ENCODE measurements around the gene ADAM11. TPM values are rescaled to one million over a fixed set of nuclear protein-coding genes. Genes with fewer than 3 reads are reported as not detected.

The ADAM11 gene
- total and polyA plus RNA-seq, 7 experiments from 2014 or later, result 0.08 to 1.5 (median 0.63) TPM; not detected in 1

- Mint-ChIP-seq H3K27ac (peak overlapping the region in 6 of 9 donors; percentile 43 to 80 (median 72)), H3K27me3 (peaks cover 0 to 7% (median 5%) of the 10 kb centered on the region in 5 donors), H3K36me3 (no peaks in the 10 kb centered on the region), H3K9me3 (no peaks in the 10 kb centered on the region), H3K4me3 (peak overlapping the region; percentile 88 to 93 (median 90)), H3K4me1 (peaks cover 0 to 14% (median 9%) of the 10 kb centered on the region in 7 donors)
- Histone ChIP-seq H3K27me3 (ENCODE audit: control insufficient read depth in 2 of 2, insufficient read depth in 2 of 2, low read length in 2 of 2) (no peaks in the 10 kb centered on the region), H3K9me3 (ENCODE audit: control insufficient read depth in 2 of 3, low read length in 3 of 3) (no peaks in the 10 kb centered on the region), H3K4me1 (ENCODE audit: control insufficient read depth in 2 of 2, insufficient read depth in 2 of 2, low read length in 2 of 2) (peaks cover 0 to 9% of the 10 kb centered on the region in 2 donors), H3K27ac (ENCODE audit: low read depth, low read length) (no peak overlapping the region), H3K36me3 (ENCODE audit: control insufficient read depth in 2 of 3, insufficient read depth in 3 of 3, low read length in 3 of 3) (no peaks in the 10 kb centered on the region), H3K4me3 (ENCODE audit: low read length) (peak overlapping the region; percentile 87)
- POLR2A ChIA-PET, result interaction anchor here (0.6 kb wide), 1 partner anchor 1375 kb away, joined by 3 read pairs; no protein-coding TSS in a partner anchor
- DNase-seq (peak; percentile 66 to 90 (median 83)), ATAC-seq (peak; percentile 61)
- intact Hi-C loops (cut with micrococcal nuclease), result loop anchor here (1.0 to 10.0 kb wide), 20 partner anchors 54 to 588 kb away; partner anchors contain the start of genes EFTUD2 (in 2 of the 2), C1QL1 (in 1 of the 2), DBF4B (in 1 of the 2) and DCAKD (in 1 of the 2)
- CTCF ChIA-PET, result interaction anchor here (0.7 to 13.5 kb wide), 6 partner anchors 10 to 423 kb away, joined by 3 to 146 read pairs (median 5); no protein-coding TSS in a partner anchor
Observed at GRCh38 chr17:44774271-44775135, 15.7 kb downstream of the ADAM11 start.

GRCh38 chr17:44775136-44775837 lies 16.5 kb downstream of the ADAM11 start:
- H3K27ac Mint-ChIP-seq, result peak overlapping the region in 7 of 9 donors; percentile 58 to 80 (median 73)
- ChIA-PET POLR2A (interaction anchor here (1.1 kb wide), 1 partner anchor 89 kb away, joined by 5 read pairs; no protein-coding TSS in a partner anchor), CTCF (interaction anchor here (0.6 to 13.5 kb wide), 10 partner anchors 9 to 386 kb away, joined by 3 to 146 read pairs (median 3); no protein-coding TSS in a partner anchor)

GRCh38 chr17:44775838-44776621 lies 17.2 kb downstream of the ADAM11 start:
- peak in 1 of 9 donors; percentile 97 for DNase-seq

More at GRCh38 chr17:44775136-44775837, 16.5 kb downstream of the ADAM11 start:
- Histone ChIP-seq H3K4me3 (ENCODE audit: low read length) (peak overlapping the region; percentile 87), H3K27ac (ENCODE audit: low read depth, low read length) (peak overlapping the region; percentile 76), H3K27me3 (ENCODE audit: control insufficient read depth in 2 of 2, insufficient read depth in 2 of 2, low read length in 2 of 2) (no peaks in the 10 kb centered on the region), H3K4me1 (ENCODE audit: control insufficient read depth in 2 of 2, insufficient read depth in 2 of 2, low read length in 2 of 2) (peaks cover 0 to 11% of the 10 kb centered on the region in 2 donors), H3K9me3 (ENCODE audit: control insufficient read depth in 2 of 3, low read length in 3 of 3) (no peaks in the 10 kb centered on the region), H3K36me3 (ENCODE audit: control insufficient read depth in 2 of 3, insufficient read depth in 3 of 3, low read length in 3 of 3) (no peaks in the 10 kb centered on the region)
- peaks cover 0 to 10% (median 5%) of the 10 kb centered on the region in 5 donors for H3K27me3 Mint-ChIP-seq
- peak; percentile 96 for ATAC-seq
- H3K4me3 Mint-ChIP-seq, result peak overlapping the region; percentile 88 to 93 (median 90)
- H3K36me3 Mint-ChIP-seq, result no peaks in the 10 kb centered on the region
- DNase-seq, result peak in 8 of 9 donors; percentile 83 to 95 (median 94)
- peaks cover 0 to 14% (median 9%) of the 10 kb centered on the region in 7 donors for H3K4me1 Mint-ChIP-seq
- intact Hi-C loops (cut with micrococcal nuclease), result loop anchor here (1.0 to 10.0 kb wide), 20 partner anchors 54 to 589 kb away; partner anchors contain the start of genes EFTUD2 (in 2 of the 2), C1QL1 (in 1 of the 2), DBF4B (in 1 of the 2) and DCAKD (in 1 of the 2)
- H3K9me3 Mint-ChIP-seq, result no peaks in the 10 kb centered on the region

GRCh38 chr17:44776628-44777393 lies 18.0 kb downstream of the ADAM11 start:
- peaks cover 0 to 14% (median 9%) of the 10 kb centered on the region in 7 donors for H3K4me1 Mint-ChIP-seq
- Histone ChIP-seq H3K4me3 (ENCODE audit: low read length) (peak overlapping the region; percentile 87), H3K27me3 (ENCODE audit: control insufficient read depth in 2 of 2, insufficient read depth in 2 of 2, low read length in 2 of 2) (no peaks in the 10 kb centered on the region)

More at GRCh38 chr17:44775838-44776621, 17.2 kb downstream of the ADAM11 start:
- CTCF ChIA-PET, result interaction anchor here (0.6 to 13.5 kb wide), 9 partner anchors 50 to 385 kb away, joined by 3 to 146 read pairs (median 4); no protein-coding TSS in a partner anchor
- H3K36me3 ChIP-seq (ENCODE audit: control insufficient read depth in 2 of 3, insufficient read depth in 3 of 3, low read length in 3 of 3), result no peaks in the 10 kb centered on the region
- Mint-ChIP-seq H3K4me1 (peaks cover 0 to 14% (median 9%) of the 10 kb centered on the region in 7 donors), H3K27ac (peak overlapping the region in 8 of 9 donors; percentile 58 to 80 (median 70)), H3K27me3 (peaks cover 0 to 9% (median 0%) of the 10 kb centered on the region in 5 donors), H3K4me3 (peak overlapping the region; percentile 88 to 93 (median 90)), H3K36me3 (no peaks in the 10 kb centered on the region), H3K9me3 (no peaks in the 10 kb centered on the region)
- intact Hi-C loops (cut with micrococcal nuclease), result loop anchor here (1.0 to 10.0 kb wide), 20 partner anchors 53 to 590 kb away; partner anchors contain the start of genes EFTUD2 (in 2 of the 2), C1QL1 (in 1 of the 2), DBF4B (in 1 of the 2) and DCAKD (in 1 of the 2)
- no peaks in the 10 kb centered on the region for H3K9me3 ChIP-seq (ENCODE audit: control insufficient read depth in 2 of 3, low read length in 3 of 3)
- peaks cover 0 to 11% of the 10 kb centered on the region in 2 donors for H3K4me1 ChIP-seq (ENCODE audit: control insufficient read depth in 2 of 2, insufficient read depth in 2 of 2, low read length in 2 of 2)
- H3K4me3 ChIP-seq (ENCODE audit: low read length), result peak overlapping the region; percentile 87
- POLR2A ChIA-PET, result interaction anchor here (1.1 kb wide), 1 partner anchor 89 kb away, joined by 5 read pairs; no protein-coding TSS in a partner anchor
- no peaks in the 10 kb centered on the region for H3K27me3 ChIP-seq (ENCODE audit: control insufficient read depth in 2 of 2, insufficient read depth in 2 of 2, low read length in 2 of 2)
- no peak for ATAC-seq
- H3K27ac ChIP-seq (ENCODE audit: low read depth, low read length), result peak overlapping the region; percentile 76

More at GRCh38 chr17:44776628-44777393, 18.0 kb downstream of the ADAM11 start:
- H3K9me3 ChIP-seq (ENCODE audit: control insufficient read depth in 2 of 3, low read length in 3 of 3), result no peaks in the 10 kb centered on the region
- ATAC-seq, result no peak
- H3K36me3 ChIP-seq (ENCODE audit: control insufficient read depth in 2 of 3, insufficient read depth in 3 of 3, low read length in 3 of 3), result no peaks in the 10 kb centered on the region
- H3K9me3 Mint-ChIP-seq, result no peaks in the 10 kb centered on the region
- H3K27ac Mint-ChIP-seq, result peak overlapping the region in 1 of 9 donors; percentile 32
- H3K27me3 Mint-ChIP-seq, result peaks cover 0 to 9% (median 0%) of the 10 kb centered on the region in 5 donors
- H3K27ac ChIP-seq (ENCODE audit: low read depth, low read length), result no peak overlapping the region
- intact Hi-C loops (cut with micrococcal nuclease), result loop anchor here (5.0 to 10.0 kb wide), 6 partner anchors 55 to 538 kb away; partner anchors contain the start of genes GJC1 (in 1 of the 2), KIF18B (in 1 of the 2), MAP3K14 (in 1 of the 2) and PLCD3 (in 1 of the 2)
- ChIA-PET CTCF (interaction anchor here (1.2 to 13.5 kb wide), 3 partner anchors 90 to 246 kb away, joined by 4 to 146 read pairs (median 9); no protein-coding TSS in a partner anchor), POLR2A (interaction anchor here (1.0 kb wide), 1 partner anchor 90 kb away, joined by 3 read pairs; no protein-coding TSS in a partner anchor)
- peak overlapping the region; percentile 37 to 92 (median 88) for H3K4me3 Mint-ChIP-seq
- H3K36me3 Mint-ChIP-seq, result no peaks in the 10 kb centered on the region
- H3K4me1 ChIP-seq (ENCODE audit: control insufficient read depth in 2 of 2, insufficient read depth in 2 of 2, low read length in 2 of 2), result peaks cover 0 to 11% of the 10 kb centered on the region in 2 donors
- DNase-seq, result no peak

Data from naive thymus-derived CD4-positive, alpha-beta T cell (primary cell).